ENCODE data around the gene KCTD15.

KCTD15 gene

GRCh38 chr19:33795370-33796163 lies 1.1 kb upstream of the KCTD15 start:
- DNase-seq (ENCODE audit: low read depth, low spot score), result no peak

GRCh38 chr19:33797802-33798671 lies 1.4 kb downstream of the KCTD15 start:
- DNase-seq (ENCODE audit: low read depth, low spot score), result no peak

- DNase-seq (ENCODE audit: low read depth, low spot score), result no peak
These were observed 2.0 kb downstream of the KCTD15 start for GRCh38 chr19:33798681-33799111.

GRCh38 chr19:33799476-33799875 lies 2.8 kb downstream of the KCTD15 start:
- no peak for DNase-seq (ENCODE audit: low read depth, low spot score)

- no peak for DNase-seq (ENCODE audit: low read depth, low spot score)
These were observed 3.5 kb downstream of the KCTD15 start for GRCh38 chr19:33800012-33800680.

- no peak for DNase-seq (ENCODE audit: low read depth, low spot score)
These were observed 4.7 kb downstream of the KCTD15 start for GRCh38 chr19:33801411-33801810.

- DNase-seq (ENCODE audit: low read depth, low spot score), result no peak
These were observed 5.3 kb downstream of the KCTD15 start for GRCh38 chr19:33802001-33802400.

GRCh38 chr19:33802801-33803200 lies 6.1 kb downstream of the KCTD15 start:
- no peak for DNase-seq (ENCODE audit: low read depth, low spot score)

- no peak for DNase-seq (ENCODE audit: low read depth, low spot score)
These were observed 6.7 kb downstream of the KCTD15 start for GRCh38 chr19:33803383-33803782.

GRCh38 chr19:33804021-33804799 lies 7.5 kb downstream of the KCTD15 start:
- no peak for DNase-seq (ENCODE audit: low read depth, low spot score)

- DNase-seq (ENCODE audit: low read depth, low spot score), result no peak
These were observed 8.6 kb downstream of the KCTD15 start for GRCh38 chr19:33805313-33805712.

GRCh38 chr19:33805840-33806433 lies 9.3 kb downstream of the KCTD15 start:
- no peak for DNase-seq (ENCODE audit: low read depth, low spot score)

- DNase-seq (ENCODE audit: low read depth, low spot score), result no peak
These were observed 9.8 kb downstream of the KCTD15 start for GRCh38 chr19:33806434-33806881.

- no peak for DNase-seq (ENCODE audit: low read depth, low spot score)
These were observed 11.7 kb downstream of the KCTD15 start for GRCh38 chr19:33808399-33808798.

GRCh38 chr19:33809960-33810359 lies 13.3 kb downstream of the KCTD15 start:
- no peak for DNase-seq (ENCODE audit: low read depth, low spot score)

- no peak for DNase-seq (ENCODE audit: low read depth, low spot score)
These were observed 14.2 kb downstream of the KCTD15 start for GRCh38 chr19:33810821-33811220.

- DNase-seq (ENCODE audit: low read depth, low spot score), result no peak
These were observed 14.6 kb downstream of the KCTD15 start for GRCh38 chr19:33811246-33811645.

- DNase-seq (ENCODE audit: low read depth, low spot score), result no peak
These were observed 15.2 kb downstream of the KCTD15 start for GRCh38 chr19:33811736-33812387.

GRCh38 chr19:33812388-33813330 lies 16.0 kb downstream of the KCTD15 start:
- no peak for DNase-seq (ENCODE audit: low read depth, low spot score)

Data from activated CD4-positive, CD25-positive, alpha-beta regulatory T cell treated with anti-CD3 and anti-CD28 coated beads, Interleukin-2, amount 50 U/mL, for 16 hours (primary cell).